Measurements from ENCODE around the gene ZBTB2. TPM values are rescaled to one million over a fixed set of nuclear protein-coding genes. Genes with fewer than 3 reads are reported as not detected.

ZBTB2 gene
- total RNA-seq, 1 donor from 2014 or later, result 9.2 TPM

DNA sequence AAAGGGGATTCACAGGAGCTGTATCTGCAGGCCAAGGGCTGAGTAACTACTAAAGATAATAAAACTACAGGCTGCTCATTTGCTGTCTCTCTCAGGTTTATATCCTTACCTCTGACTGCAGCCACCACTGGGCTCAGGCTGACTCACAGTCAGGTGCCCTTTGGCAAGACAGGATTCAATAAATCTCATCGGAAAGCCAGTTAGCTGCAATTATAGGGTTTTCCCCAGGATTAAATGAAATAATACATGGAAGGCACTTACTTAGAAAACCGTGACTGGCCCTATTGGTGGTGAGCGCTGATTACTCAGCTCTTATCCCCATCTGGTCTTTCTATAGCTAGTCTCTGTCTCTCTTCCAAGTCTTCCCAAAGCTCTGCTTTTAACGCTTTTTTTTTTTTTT, 34.2 kb upstream of the ZBTB2 start:
- FAIRE-seq, result no peak
- no peak overlapping the region for H3K4me3 ChIP-seq (ENCODE audit: low read depth, low read length)
- peak; percentile 18 for DNase-seq (ENCODE audit: low read depth)
- TF ChIP-seq CTCF (IDR thresholded peaks at IDR 0.05; ENCODE audit: insufficient read depth, low read length, severe bottlenecking), result no peak
- no peaks in the 10 kb centered on the region for H3K27me3 ChIP-seq (ENCODE audit: control insufficient read depth, insufficient read depth, low read length)
- H3K36me3 ChIP-seq (ENCODE audit: control insufficient read depth, insufficient read depth, low read length), result peaks cover 5% of the 10 kb centered on the region

DNA sequence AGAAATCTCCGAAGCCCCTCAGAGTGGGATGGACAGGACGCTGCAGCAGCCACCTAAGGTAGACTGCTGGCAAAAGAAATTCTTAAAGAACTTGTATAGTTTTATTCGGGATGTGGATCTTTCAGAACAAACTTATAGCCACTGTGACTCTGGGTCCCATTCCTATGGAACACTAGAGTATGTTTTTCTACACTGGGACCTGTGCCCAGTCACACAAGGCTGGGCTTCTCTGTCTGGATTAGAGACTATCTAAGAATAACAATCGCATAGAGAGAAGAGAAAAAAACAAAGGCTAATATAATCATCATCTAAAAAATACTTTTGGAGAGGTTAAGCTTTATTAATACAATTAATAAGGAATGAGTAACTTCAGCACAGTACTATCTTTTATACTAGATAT, 31.6 kb upstream of the ZBTB2 start:
- DNase-seq (ENCODE audit: low read depth) (no peak), FAIRE-seq (no peak)
- no peak overlapping the region for H3K4me3 ChIP-seq (ENCODE audit: low read depth, low read length)
- H3K27me3 ChIP-seq (ENCODE audit: control insufficient read depth, insufficient read depth, low read length), result no peaks in the 10 kb centered on the region
- H3K36me3 ChIP-seq (ENCODE audit: control insufficient read depth, insufficient read depth, low read length), result peaks cover 7% of the 10 kb centered on the region
- no peak for TF ChIP-seq CTCF (IDR thresholded peaks at IDR 0.05; ENCODE audit: insufficient read depth, low read length, severe bottlenecking)

- DNase-seq (ENCODE audit: low read depth) (no peak), FAIRE-seq (no peak)
Measured at GRCh38 chr6:151417477-151417876, 26.1 kb upstream of the ZBTB2 start.

GRCh38 chr6:151414641-151415260, 23.4 kb upstream of the ZBTB2 start:
- H3K4me3 ChIP-seq (ENCODE audit: low read depth, low read length), result no peak overlapping the region
- H3K36me3 ChIP-seq (ENCODE audit: control insufficient read depth, insufficient read depth, low read length), result peaks cover 9% of the 10 kb centered on the region

More at GRCh38 chr6:151417477-151417876, 26.1 kb upstream of the ZBTB2 start:
- no peaks in the 10 kb centered on the region for H3K27me3 ChIP-seq (ENCODE audit: control insufficient read depth, insufficient read depth, low read length)
- H3K4me3 ChIP-seq (ENCODE audit: low read depth, low read length), result no peak overlapping the region
- TF ChIP-seq CTCF (IDR thresholded peaks at IDR 0.05; ENCODE audit: insufficient read depth, low read length, severe bottlenecking), result no peak
- H3K36me3 ChIP-seq (ENCODE audit: control insufficient read depth, insufficient read depth, low read length), result peaks cover 7% of the 10 kb centered on the region

DNA sequence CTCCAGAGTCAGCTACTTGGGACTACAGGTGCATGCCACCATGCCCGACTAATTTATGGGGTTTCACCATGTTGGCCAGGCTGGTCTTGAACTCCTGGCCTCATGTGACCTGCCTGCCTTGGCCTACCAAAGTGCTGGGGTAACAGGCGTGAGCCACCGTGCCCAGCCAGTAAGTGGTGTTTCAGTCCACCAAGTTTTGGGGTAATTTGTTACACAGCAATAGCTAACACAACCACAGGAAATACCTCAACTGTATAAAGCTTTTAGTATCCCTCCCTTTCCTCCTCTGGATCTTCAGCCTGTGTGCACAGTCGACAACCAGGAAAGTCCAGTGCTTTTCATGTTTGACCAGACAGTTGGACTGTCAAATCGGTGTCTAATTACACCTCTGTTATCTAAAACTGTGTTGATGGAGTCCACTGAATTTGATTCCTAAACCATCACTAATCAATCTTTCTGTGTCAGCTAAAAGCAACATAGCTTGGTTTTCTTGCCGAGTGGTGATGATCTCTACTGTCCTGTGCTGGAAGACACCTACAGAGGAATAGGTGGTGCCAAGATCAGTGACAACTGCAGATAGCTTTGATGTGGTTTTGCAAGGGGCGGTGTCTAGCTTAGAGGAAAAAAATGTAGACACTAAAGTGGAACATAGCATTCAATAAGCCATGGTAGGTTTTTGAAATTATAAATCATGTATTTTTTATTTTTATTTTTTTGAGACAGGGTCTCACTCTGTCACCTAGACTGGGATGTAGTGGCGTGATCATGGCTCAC, 22.2 kb upstream of the ZBTB2 start:
- H3K4me3 ChIP-seq (ENCODE audit: low read depth, low read length), result no peak overlapping the region
- peaks cover 6% of the 10 kb centered on the region for H3K36me3 ChIP-seq (ENCODE audit: control insufficient read depth, insufficient read depth, low read length)
- H3K27me3 ChIP-seq (ENCODE audit: control insufficient read depth, insufficient read depth, low read length), result no peaks in the 10 kb centered on the region
- no peak for DNase-seq (ENCODE audit: low read depth)
- TF ChIP-seq CTCF (IDR thresholded peaks at IDR 0.05; ENCODE audit: insufficient read depth, low read length, severe bottlenecking), result no peak
- FAIRE-seq, result no peak

More at GRCh38 chr6:151414641-151415260, 23.4 kb upstream of the ZBTB2 start:
- no peaks in the 10 kb centered on the region for H3K27me3 ChIP-seq (ENCODE audit: control insufficient read depth, insufficient read depth, low read length)
- DNase-seq (ENCODE audit: low read depth) (no peak), FAIRE-seq (no peak)
- no peak for TF ChIP-seq CTCF (IDR thresholded peaks at IDR 0.05; ENCODE audit: insufficient read depth, low read length, severe bottlenecking)
